HG03432 (cell line): ENCODE results near the gene DTNB.
"Not testable (repeated sequence)": the region's sequence is repeated elsewhere in the genome, so short reads cannot be mapped to it uniquely, and the experiment has no call there.

ENCODE experiments used
- ATAC-seq: cut with Tn5 transposase; IDR thresholded peaks from one replicate; pipeline ENCODE4 v1.9.1; 2021; ENCODE audit warnings: mild to moderate bottlenecking, moderate library complexity; ENCODE audit not compliant: unreplicated experiment

Gene DTNB

DNA sequence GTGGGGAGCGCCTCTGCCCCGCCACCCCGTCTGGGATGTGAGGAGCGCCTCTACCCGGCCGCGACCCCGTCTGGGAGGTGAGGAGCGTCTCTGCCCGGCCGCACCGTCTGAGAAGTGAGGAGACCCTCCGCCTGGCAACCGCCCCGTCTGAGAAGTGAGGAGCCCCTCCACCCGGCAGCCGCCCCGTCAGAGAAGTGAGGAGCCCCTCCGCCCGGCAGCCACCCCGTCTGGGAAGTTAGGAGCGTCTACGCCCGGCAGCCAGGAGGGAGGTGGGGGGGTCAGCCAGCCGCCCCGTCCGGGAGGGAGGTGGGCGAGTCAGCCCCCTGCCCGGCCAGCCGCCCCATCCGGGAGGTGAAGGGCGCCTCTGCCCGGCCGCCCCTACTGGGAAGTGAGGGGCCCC, 39.6 kb downstream of the DTNB start:
- ATAC-seq, result not testable (repeated sequence)

DNA sequence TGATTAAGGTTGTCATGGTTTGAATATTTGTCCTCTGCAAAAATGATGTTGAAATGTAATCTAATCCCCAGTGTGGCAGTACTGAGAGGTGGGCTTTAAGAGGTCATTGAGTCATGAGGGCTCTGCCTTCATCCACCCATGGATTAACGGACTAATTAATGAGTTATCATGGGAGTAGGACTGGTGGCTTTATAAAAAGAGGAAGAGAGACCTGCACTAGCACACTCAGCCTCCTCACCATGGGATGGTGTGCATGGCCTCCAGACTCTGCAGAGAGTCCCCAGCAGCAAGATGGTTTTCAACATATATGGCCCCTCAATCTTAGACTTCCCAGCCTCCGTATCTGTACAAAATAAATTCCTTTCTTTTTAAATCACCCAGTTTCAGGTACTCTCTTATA, 41.0 kb downstream of the DTNB start:
- no peak for ATAC-seq

DNA sequence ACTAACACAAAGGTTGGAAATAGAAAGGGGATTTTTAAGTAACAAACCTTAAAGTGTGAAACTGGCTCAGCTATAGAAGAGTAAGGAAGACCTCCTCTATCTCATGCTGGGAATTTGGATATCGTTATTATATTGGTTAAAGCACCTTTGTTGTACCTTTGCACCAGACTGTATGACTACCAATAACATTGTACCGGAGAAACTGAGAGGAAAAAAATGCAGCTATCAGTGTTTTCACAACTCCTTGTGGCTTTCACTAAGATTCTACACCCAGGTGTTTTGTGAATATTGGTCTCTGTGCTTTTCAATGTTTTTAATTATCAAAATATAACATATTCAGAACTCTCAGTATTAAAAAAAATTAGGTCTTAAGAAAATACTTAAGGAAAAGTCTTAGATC, 48.7 kb downstream of the DTNB start:
- ATAC-seq, result no peak

DNA sequence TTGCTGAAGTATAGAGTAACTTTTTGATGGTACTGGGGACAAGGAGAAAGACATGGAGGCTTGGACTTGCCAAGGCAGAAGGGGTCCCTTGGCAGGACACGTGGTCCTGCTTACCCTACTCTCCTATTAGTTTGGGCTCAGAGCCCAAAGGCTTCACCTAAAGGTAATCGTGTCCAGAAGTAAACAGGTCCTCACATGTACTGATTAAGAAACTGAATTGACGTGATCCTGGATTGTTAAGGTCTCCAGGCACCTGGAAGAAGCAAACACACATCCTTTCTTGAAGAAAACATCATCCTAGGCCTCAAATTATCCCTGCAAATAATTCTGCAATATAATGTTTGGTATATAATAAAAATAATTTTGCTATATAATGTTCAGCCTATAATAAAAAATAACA, 50.0 kb downstream of the DTNB start:
- ATAC-seq, result no peak

DNA sequence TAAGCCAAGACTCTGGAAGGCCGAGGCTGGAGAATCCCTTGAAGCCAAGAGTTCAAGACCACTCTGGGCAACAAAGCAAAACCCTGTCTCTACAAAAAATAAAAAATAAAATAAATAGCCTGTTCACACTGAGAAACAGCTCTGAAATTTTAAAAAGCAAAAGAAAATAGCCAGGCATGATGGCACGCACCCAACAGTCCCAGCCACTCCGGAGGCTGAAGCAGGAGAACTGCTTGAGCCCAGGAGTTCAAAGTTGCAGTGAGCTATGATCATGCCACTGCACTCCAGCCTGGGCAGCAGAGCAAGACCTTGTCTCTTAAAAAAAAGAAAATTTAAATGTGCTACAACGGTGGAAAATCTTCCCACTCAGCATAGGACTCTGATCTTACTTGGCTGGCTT, 52.7 kb downstream of the DTNB start:
- no peak for ATAC-seq

DNA sequence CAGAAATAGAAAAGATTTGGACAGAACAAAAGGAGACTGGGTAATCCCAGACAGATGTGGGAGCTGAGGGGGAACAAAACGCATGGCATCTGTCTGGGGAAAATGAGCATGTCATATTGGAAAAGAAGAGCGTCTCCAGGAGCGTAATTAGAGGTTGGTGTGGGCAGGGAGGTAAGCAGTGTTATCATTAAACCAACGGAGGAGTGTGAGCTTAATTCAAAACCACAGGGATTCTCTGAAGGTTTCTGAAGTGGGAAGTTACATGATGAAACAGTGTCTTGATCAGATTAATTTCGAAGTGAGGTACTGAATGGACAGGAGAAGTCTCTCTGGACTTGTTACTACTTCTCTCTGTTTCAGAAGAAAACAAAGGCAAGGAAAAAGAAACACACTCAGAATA, 53.3 kb downstream of the DTNB start:
- ATAC-seq, result no peak

DNA sequence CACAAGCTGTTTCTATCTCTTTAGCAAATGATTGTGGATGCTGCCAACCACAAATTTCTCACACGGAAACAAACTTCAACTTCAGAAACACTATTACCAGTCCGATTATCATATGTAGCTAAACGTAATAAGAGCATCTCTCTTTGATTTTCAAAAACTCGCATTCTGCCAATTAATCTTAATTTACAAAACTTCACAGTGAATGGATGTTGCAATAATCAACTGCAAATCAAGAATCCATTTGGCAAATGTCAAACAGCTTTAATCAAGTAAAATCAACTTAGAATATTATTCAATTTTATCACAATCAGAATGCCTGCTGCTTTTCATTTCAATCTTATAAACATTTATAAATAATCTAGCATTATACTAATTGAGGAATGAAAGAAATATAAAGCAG, 54.2 kb downstream of the DTNB start:
- ATAC-seq, result no peak

DNA sequence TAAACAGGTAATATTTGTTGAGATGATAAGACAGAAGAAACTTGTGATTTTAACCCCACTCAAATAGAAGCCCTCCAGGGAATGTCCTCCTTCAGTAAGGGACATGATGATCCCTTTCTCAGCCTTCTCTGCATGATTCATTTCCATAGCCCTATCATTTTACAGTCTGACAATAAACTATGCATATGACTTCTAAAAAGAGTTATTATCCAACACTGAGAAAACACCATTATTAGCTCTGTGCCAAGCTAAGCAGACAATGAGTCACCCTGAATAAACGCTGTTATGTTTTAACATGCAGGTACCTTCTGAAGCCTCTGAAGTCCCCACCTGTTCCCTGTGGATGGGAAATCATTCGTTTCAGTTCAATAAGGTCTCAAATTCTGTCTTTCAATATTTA, 54.7 kb downstream of the DTNB start:
- ATAC-seq, result no peak

DNA sequence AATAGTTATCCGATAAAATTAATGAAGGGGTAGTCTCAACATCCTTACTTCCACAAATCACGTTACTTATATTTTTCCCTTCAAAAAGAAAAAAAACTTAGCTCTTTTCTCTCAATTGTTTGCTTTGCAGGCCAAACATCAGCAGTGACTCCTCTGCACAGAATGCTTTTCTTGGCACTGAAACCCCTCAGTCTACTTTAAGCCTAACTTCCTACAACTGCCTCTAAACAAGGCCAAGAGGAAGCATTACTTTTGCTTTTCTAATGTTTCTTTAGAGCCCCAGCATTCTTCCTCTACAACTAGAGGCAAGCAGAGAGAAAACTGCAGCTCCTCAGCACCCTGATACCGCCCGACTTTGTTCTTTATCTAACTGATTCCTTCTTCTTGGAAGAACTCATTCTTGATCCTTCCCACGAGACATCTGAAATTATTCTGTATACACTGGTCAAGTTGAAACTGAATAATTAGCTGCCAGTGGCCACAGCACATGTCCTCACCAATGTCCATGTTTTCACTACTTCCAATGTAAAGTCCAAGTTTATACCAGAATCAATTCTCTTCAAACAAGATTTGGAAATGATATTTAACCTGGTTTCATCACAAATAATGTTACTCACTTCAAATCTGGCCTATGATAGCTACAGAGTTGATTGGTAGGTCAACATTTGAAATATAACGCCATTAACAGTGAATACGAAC, 55.3 kb downstream of the DTNB start:
- no peak for ATAC-seq

DNA sequence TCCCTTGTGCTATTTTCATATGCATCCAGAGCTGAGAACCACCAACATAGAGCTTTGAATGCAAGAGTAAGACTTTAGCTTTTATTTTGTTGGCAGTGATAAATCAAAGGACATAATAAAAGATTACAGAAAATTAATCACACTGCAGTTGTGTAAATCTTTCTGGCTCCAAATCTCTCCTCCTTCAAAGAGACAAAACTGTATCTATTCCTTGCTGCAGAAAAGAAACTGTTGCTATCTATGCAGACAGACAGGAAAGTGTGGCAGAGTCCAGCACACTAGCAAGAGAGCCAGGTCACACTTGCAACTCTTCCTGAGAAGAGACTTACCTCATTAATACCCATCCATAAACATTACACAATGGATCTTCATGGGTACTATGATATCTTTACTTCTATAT, 57.5 kb downstream of the DTNB start:
- ATAC-seq, result no peak

DNA sequence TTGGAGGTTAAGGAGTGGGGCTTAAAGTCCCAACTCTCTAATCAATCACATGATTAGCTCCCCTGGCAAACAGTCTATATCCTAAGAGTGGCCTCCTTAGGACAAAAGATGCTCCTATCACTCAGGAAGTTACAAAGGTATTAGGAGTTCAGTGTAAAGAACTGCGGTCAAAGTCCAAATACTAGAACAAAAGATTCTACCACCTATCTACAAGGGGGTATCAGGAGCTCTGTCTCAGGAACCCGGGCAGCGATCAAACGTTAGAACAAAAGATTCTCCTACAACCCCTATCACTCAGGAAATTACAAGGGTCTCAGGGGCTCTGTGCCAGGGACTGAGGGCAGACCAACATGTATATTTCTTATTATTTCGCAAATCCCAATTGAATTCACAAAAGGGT, 58.0 kb downstream of the DTNB start:
- no peak for ATAC-seq

DNA sequence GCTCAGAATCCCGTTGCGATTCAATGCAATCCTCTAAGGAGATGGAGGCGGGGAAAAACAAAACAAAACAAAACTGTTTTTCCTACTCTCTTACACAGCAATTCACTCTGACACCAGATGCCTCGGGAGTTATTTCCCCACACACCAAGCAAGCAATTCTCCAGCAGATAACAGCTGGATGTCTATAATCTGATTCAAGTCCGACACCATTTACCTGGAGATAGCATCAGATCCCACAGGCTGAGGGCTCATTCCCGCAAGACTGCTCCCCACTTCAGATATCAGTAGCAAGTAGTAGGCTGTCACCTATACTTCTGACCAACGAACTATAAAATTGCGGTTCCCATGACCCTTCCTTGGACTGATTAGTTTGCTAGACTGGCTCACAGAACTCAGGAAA, 58.7 kb downstream of the DTNB start:
- ATAC-seq, result no peak

DNA sequence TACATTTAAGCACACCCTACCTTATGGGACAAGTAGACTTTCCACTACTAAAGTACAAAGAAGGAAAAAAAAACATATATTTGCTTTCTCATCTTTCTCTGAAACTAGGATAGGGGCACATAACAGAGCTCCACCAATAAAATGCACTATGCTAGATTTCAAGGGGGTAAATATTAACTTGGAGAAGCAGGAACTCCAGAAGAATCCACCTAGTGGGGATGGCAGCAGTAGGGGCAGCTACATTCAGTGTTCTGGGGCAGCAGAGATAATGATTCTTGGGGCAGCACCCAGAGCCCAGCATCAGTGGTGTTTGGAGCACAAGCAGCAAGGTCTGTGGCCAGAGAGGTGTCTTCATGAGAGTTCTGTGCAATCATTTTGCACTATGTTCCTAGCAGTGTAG, 64.7 kb downstream of the DTNB start:
- ATAC-seq, result no peak

DNA sequence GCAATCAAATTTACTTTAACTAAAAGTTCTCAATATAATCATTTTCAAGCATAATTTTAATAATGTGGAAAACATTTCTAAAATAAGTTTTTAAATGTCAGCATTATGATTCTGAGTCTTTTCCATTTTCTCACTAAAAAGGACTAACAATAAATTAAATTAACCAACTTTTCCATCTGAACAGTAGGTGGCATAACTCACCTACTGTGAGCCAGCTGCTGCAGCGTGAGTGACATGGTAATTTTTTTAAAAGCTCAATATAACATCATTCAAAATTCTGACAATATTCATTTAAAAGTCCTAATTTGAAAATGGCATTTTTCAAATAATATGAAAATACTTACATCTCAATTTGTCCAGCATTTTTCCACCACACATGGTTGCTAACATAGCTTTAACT, 66.5 kb downstream of the DTNB start:
- ATAC-seq, result no peak

DNA sequence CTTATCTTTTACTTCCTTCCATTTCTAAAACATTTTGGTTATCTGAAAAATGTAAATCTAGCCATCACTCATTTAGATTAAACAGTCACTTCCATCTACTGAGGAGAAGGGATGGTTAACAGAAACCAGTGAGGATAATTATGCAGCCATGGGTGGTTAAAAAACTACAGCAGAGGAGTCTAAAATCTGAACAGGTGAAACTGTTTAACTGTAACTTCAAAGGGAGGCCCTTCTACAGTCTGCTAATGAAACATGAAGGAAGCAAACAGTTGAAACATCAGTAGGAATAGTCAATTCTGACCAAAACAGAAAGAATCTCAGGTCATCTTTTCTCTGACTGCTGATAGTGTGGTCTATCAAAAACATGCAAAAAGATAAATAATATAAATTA, 71.0 kb downstream of the DTNB start:
- ATAC-seq, result no peak

DNA sequence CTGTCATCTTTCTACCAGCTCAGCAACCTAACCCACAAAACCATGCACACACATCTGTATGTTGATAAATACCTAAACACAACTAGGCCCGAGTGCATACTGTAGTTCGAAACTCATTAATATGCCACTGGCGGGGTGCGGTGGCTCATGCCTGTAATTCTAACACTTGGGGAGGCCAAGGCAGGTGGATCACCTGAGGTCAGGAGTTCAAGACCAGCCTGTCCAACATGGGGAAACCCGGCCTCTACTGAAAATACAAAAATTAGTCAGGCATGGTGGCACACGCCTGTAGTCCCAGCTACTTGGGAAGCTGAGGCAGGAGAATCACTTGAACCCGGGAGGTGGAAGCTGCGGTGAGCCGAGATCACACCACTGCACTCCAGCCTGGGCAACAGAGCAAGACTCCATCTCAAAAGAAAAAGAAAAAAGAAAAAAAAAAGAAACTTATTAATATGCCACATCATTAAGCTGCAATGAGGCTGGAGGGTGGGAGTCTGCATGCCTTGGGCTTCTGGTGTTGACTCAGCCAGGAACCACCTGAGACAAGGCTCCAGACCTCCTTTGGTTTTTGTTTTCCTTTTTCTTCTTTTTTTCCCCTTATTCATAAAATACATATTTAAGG, 71.6 kb downstream of the DTNB start:
- ATAC-seq, result not testable (repeated sequence)

DNA sequence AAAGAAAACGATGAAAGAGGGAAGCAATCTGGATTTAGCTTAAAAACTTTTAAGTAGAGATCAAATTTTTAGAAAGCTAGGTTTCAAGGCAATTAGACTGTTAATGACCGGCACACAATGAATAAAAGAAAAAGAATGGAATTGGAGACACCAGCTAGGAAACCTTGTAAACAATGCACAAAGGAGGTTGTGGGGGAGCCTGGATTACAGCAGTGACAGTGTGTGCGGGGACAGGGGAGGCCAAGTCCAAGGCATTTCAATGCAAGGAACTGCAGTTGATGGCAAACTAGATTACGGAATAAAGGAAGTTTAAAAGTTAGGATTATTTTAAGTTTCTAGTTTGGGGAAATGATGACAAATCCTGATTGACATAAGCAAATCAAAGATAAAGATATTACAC, 74.5 kb downstream of the DTNB start:
- no peak for ATAC-seq

DNA sequence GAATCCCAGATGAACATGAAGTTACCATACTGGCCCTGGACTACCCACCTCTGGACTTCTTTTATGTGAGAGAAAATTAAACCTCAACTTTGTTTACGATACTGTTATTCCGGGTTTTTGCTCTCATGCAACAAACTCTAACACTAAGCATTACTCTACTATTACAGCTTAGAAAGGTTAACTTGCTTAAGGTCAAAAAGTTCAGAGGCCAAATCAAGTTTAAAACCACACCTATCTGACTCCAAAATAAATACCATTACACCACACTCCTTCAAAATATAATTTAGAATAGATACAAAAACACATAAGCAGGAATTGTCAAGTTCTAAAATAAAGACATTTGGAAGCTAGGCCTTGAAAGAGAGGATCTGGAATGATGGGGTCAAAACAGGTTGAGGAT, 75.0 kb downstream of the DTNB start:
- no peak for ATAC-seq

DNA sequence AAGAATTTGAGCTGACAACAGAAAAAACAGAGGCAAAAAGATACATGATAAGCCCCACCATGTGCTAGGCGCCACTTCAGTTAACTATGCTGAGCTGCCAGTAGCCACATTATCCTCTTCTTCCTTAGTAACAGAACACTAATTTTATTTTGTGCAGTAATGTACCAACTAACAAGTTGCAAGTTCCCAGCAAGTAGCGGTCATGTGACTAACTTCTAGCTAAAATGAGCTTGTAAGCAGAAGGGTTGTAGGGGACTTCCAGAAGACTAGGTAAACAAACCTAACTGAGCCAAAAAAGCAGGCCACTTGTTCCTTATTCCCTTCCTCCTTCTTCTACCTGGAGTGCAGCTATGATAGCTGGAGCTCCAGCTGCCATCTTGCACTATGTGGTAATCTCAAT, 75.5 kb downstream of the DTNB start:
- no peak for ATAC-seq

DNA sequence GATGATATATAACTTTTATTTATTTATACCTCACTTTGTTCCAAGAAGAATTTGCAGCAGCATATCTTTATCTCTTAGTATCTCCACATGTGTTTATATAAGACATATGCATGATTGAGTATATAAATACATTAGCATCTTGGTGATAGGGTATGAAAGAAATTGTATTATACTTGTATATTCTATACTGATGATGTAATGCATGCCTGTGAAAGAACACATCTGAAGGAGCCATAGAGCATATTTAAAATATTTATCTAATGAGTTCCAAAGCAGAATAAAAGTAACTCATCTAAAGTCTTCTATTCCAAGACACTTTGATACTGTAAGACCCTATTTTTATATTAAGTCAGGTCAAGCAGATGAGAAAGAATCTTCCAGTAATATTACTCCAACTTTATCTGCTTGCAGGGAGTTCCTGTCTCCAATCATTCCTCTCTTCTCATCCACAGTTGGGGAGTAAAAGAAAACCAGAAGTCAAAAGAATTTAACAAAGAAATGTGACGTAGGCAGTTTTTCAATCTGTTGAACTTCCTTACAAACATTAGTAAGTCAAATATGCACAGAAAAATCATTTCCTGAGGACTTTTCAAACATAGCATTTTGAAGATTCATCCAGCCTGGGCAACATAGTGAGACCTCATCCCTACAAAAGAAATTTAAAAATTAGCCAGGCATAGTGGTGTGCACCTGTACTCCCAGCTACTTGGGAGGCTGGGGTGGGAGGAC, 76.7 kb downstream of the DTNB start:
- ATAC-seq, result no peak

DNA sequence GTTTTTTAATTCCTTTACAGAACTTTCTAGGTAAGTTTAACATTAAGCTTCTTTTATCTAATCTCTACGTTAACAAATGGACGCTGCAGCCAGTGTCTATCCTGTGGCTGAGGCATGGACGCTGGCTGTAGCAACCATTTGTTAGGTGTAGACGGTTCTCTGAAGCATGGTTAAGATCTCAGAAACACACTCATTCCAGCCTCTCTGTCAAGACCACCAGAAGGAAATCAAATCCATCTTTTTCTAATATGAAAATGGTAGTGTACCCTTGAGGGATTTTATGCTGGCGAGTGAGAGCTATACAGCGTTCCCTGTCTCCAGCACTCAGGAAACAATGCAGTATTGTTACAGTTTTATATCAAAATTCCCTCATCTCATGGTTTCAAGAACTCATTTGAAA, 78.0 kb downstream of the DTNB start:
- ATAC-seq, result no peak

DNA sequence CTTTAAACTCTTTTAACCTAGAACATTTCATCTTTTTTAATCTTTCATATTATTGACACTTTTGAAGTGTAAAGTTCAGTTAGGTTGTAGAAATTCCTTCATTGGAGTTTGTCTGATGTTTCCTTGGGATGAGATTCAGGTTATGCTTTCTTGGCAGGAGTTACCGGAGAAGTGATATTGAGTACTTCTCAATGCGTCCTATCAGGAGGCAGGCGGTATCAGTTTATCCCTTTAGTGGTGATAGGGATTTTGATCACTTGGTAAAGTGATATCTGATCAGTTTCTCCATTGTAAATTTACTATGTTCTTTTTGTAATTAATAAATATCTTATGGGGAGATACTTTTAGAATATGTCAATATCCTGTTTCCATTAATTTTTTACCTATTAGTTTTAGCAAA, 78.4 kb downstream of the DTNB start:
- ATAC-seq, result no peak
